Loucy (cell line): Measurements from ENCODE around the gene FSTL1.

Source experiments
- H2AFZ ChIP-seq: fragments of 200-600 bp; sonication (generic); 2 replicates; pipeline ENCODE4 v1.6.0; 2016; ENCODE audit warnings: antibody characterized with exemption, mild to moderate bottlenecking, low read length, moderate library complexity
- H3F3A ChIP-seq: fragments of 200-600 bp; 2 replicates; pipeline ENCODE4 v1.6.0; 2016; ENCODE audit warnings: antibody characterized with exemption, low read depth, mild to moderate bottlenecking
- H3K27me3 ChIP-seq: fragments of 200-600 bp; sonication (generic); 2 replicates; pipeline ENCODE4 v1.6.1; 2014; ENCODE audit warnings: low read length, mild to moderate bottlenecking; ENCODE audit not compliant: insufficient read depth, poor library complexity, severe bottlenecking
- H3K36me3 ChIP-seq: fragments of 200-600 bp; sonication (generic); 2 replicates; pipeline ENCODE4 v1.6.1; 2016; ENCODE audit warnings: low read length; ENCODE audit not compliant: insufficient read depth
- H3K4me1 ChIP-seq: fragments of 200-600 bp; sonication (generic); 2 replicates; pipeline ENCODE4 v1.5.1; 2014; ENCODE audit warnings: low read length, mild to moderate bottlenecking; ENCODE audit not compliant: insufficient read depth, poor library complexity, severe bottlenecking
- H3K4me2 ChIP-seq: fragments of 200-600 bp; sonication (generic); 2 replicates; pipeline ENCODE4 v1.6.0; 2014; ENCODE audit warnings: antibody characterized with exemption, low read length, low read depth, mild to moderate bottlenecking; ENCODE audit not compliant: poor library complexity, severe bottlenecking
- H3K4me3 ChIP-seq: fragments of 200-600 bp; sonication (generic); 2 replicates; pipeline ENCODE4 v1.5.1; 2014; ENCODE audit warnings: low read length, mild to moderate bottlenecking, mixed read lengths; ENCODE audit not compliant: poor library complexity, severe bottlenecking
- H3K79me2 ChIP-seq: fragments of 200-600 bp; sonication (generic); 2 replicates; pipeline ENCODE4 v1.6.1; 2014; ENCODE audit warnings: low read length; ENCODE audit not compliant: insufficient read depth
- H3K9ac ChIP-seq: fragments of 200-600 bp; sonication (generic); 2 replicates; pipeline ENCODE4 v1.6.0; 2014; ENCODE audit warnings: mild to moderate bottlenecking, low read depth, low read length, moderate library complexity; ENCODE audit not compliant: poor library complexity, severe bottlenecking
- H3K9me2 ChIP-seq: fragments of 200-600 bp; sonication (generic); replicated peaks from 2 replicates; pipeline ENCODE4 v1.6.1; 2016; ENCODE audit warnings: low read depth, low read length, mixed read lengths
- H3K9me3 ChIP-seq: fragments of 200-600 bp; sonication (generic); 2 replicates; pipeline ENCODE4 v1.6.1; 2014; ENCODE audit warnings: mild to moderate bottlenecking, antibody characterized with exemption, low read length, low read depth; ENCODE audit not compliant: insufficient read depth
- H4K20me1 ChIP-seq: fragments of 200-600 bp; sonication (generic); 2 replicates; pipeline ENCODE4 v1.6.0; 2014; ENCODE audit warnings: antibody characterized with exemption, low read length, mild to moderate bottlenecking; ENCODE audit not compliant: insufficient read depth, poor library complexity, severe bottlenecking
- EZH2phosphoT487 ChIP-seq: fragments of 200-600 bp; IDR thresholded peaks from 2 replicates; pipeline ENCODE4 v1.6.1; 2018; ENCODE audit warnings: antibody characterized with exemption, mild to moderate bottlenecking, moderate library complexity, borderline replicate concordance
- TF ChIP-seq, protein P1 (sequence below): fragments of 200-600 bp; sonication (generic); conservative IDR thresholded peaks from 2 replicates; pipeline ENCODE4 v1.5.1; 2014; ENCODE audit warnings: mild to moderate bottlenecking, antibody characterized with exemption, low read length

FSTL1 gene

GRCh38 chr3:120429921-120430361 lies 20.9 kb downstream of the FSTL1 start:
- TF ChIP-seq EZH2phosphoT487: no peak
- TF ChIP-seq, protein P1, sequence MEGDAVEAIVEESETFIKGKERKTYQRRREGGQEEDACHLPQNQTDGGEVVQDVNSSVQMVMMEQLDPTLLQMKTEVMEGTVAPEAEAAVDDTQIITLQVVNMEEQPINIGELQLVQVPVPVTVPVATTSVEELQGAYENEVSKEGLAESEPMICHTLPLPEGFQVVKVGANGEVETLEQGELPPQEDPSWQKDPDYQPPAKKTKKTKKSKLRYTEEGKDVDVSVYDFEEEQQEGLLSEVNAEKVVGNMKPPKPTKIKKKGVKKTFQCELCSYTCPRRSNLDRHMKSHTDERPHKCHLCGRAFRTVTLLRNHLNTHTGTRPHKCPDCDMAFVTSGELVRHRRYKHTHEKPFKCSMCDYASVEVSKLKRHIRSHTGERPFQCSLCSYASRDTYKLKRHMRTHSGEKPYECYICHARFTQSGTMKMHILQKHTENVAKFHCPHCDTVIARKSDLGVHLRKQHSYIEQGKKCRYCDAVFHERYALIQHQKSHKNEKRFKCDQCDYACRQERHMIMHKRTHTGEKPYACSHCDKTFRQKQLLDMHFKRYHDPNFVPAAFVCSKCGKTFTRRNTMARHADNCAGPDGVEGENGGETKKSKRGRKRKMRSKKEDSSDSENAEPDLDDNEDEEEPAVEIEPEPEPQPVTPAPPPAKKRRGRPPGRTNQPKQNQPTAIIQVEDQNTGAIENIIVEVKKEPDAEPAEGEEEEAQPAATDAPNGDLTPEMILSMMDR: no peak
- Histone ChIP-seq H3K4me1 (no peaks in the 10 kb centered on the region), H3F3A (no peaks in the 10 kb centered on the region), H3K9ac (no peak overlapping the region), H3K79me2 (no peaks in the 10 kb centered on the region), H3K36me3 (no peaks in the 10 kb centered on the region), H3K4me2 (no peak overlapping the region), H3K4me3 (no peak overlapping the region), H2AFZ (0 out of 2 replicates have a peak overlapping the region, but pooled peaks have one; percentile 0), H3K9me2 (no peaks in the 10 kb centered on the region), H3K9me3 (no peaks in the 10 kb centered on the region), H4K20me1 (no peaks in the 10 kb centered on the region), H3K27me3 (no peaks in the 10 kb centered on the region)

- TF ChIP-seq, protein P1: no peak
- no peak for TF ChIP-seq EZH2phosphoT487
- H2AFZ ChIP-seq: no peak overlapping the region
- no peak overlapping the region for H3K9ac ChIP-seq
Measured at GRCh38 chr3:120428924-120429323, 21.9 kb downstream of the FSTL1 start.

GRCh38 chr3:120427201-120427600 lies 23.6 kb downstream of the FSTL1 start:
- no peaks in the 10 kb centered on the region for H4K20me1 ChIP-seq
- no peaks in the 10 kb centered on the region for H3K4me1 ChIP-seq
- no peak overlapping the region for H2AFZ ChIP-seq
- H3K27me3 ChIP-seq: no peaks in the 10 kb centered on the region
- H3K9ac ChIP-seq: no peak overlapping the region
- H3F3A ChIP-seq: no peaks in the 10 kb centered on the region
- H3K36me3 ChIP-seq: no peaks in the 10 kb centered on the region
- no peaks in the 10 kb centered on the region for H3K9me3 ChIP-seq
- H3K4me3 ChIP-seq: no peak overlapping the region
- no peaks in the 10 kb centered on the region for H3K79me2 ChIP-seq
- TF ChIP-seq, protein P1: no peak
- TF ChIP-seq EZH2phosphoT487: no peak
- no peaks in the 10 kb centered on the region for H3K9me2 ChIP-seq
- H3K4me2 ChIP-seq: no peak overlapping the region

More at GRCh38 chr3:120428924-120429323, 21.9 kb downstream of the FSTL1 start:
- no peaks in the 10 kb centered on the region for H3K9me3 ChIP-seq
- no peaks in the 10 kb centered on the region for H3K9me2 ChIP-seq
- no peaks in the 10 kb centered on the region for H4K20me1 ChIP-seq
- H3K36me3 ChIP-seq: no peaks in the 10 kb centered on the region
- no peaks in the 10 kb centered on the region for H3F3A ChIP-seq
- H3K27me3 ChIP-seq: no peaks in the 10 kb centered on the region
- no peaks in the 10 kb centered on the region for H3K4me1 ChIP-seq
- H3K4me2 ChIP-seq: no peak overlapping the region
- H3K79me2 ChIP-seq: no peaks in the 10 kb centered on the region
- no peak overlapping the region for H3K4me3 ChIP-seq
